ENCODE results near the gene CFAP298. TPM values are rescaled to one million over a fixed set of nuclear protein-coding genes. Genes with fewer than 3 reads are reported as not detected.
"Not testable (repeated sequence)": the region's sequence is repeated elsewhere in the genome, so short reads cannot be mapped to it uniquely, and the experiment has no call there.

CFAP298 gene
- total RNA-seq, 2 experiments from 2014 or later, result 40.1 to 40.4 TPM

DNA sequence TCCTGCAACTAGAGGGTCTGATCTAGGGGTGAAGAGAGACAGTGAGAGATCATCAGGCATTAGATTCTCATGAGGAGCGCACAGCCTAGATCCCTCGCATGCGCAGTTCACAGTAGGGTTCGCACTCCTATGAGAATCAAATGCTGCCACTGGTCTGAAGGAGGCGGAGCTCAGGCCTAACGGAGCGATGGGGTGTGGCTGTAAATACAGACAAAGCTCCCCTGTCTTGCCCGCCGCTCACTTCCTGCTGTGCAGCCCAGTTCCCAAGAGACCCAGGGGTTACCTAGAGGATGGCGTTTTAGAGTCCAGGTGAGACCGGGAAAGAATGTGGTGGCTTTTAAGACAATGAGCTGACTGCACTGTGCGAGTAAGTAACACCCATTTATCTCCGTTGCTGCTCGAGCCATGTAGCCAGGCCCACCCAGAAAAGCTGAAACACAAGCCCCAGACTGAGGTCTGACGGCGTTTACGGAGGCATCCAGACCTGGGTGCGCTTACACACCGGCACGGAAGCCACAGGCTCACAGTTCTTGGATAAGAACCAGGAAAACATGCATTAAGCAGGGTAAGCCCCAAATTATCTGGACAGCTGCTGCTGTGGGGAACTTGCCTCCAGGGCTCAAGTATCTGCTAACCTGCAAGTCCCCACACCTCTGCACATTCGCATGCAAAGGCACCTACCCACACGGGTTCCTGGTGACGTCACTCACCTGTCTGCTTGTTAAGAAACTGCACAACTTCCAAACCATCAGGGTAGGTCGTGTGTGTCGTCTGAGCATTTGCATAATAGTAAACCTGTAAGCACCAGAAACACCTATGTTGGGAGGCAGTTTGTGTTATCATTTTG, 39.4 kb downstream of the CFAP298 start:
- H3K27me3 Mint-ChIP-seq, result no peaks in the 10 kb centered on the region
- H3K27ac Mint-ChIP-seq, result no peak overlapping the region
- CTCF ChIA-PET, result interaction anchor here (0.6 to 1.0 kb wide), 2 partner anchors 28 to 169 kb away, joined by 3 to 4 read pairs; no protein-coding TSS in a partner anchor
- no peaks in the 10 kb centered on the region for H3K36me3 Mint-ChIP-seq
- no peak overlapping the region for H3K4me3 Mint-ChIP-seq
- ATAC-seq, result no peak
- peaks cover 26% of the 10 kb centered on the region for H3K4me1 Mint-ChIP-seq
- no peaks in the 10 kb centered on the region for H3K9me3 Mint-ChIP-seq (ENCODE audit: low read depth)
- no peak for DNase-seq

DNA sequence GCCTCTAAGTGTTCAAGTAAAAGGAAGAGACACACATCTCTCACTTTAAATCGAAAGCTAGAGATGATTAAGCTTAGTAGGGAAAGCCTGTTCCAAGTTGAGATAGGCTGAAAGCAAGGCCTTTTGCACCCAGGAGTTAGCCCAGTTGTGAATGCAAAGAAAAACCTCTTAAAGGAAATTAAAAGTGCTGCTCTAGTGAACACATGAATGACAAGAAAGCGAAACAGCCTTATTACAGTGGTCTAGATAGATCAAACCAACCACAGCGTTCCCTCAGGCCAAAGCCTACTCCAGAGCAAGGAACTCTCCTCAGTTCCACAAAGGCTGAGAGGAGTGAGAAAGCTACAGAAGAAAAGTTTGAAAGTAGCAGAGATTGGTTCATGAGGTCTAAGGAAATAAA, 41.7 kb downstream of the CFAP298 start:
- Mint-ChIP-seq H3K4me3 (peak overlapping the region; percentile 85), H3K9me3 (ENCODE audit: low read depth) (no peaks in the 10 kb centered on the region), H3K27me3 (peaks cover under 1% of the 10 kb centered on the region), H3K27ac (peak overlapping the region; percentile 86), H3K36me3 (peaks cover 11% of the 10 kb centered on the region), H3K4me1 (peaks cover 22% of the 10 kb centered on the region)
- ATAC-seq (peak; percentile 3), DNase-seq (no peak)
- CTCF ChIA-PET, result interaction anchor here (0.7 to 3.4 kb wide), 10 partner anchors 18 to 227 kb away, joined by 3 to 66 read pairs (median 6); partner anchors contain the start of gene EVA1C

DNA sequence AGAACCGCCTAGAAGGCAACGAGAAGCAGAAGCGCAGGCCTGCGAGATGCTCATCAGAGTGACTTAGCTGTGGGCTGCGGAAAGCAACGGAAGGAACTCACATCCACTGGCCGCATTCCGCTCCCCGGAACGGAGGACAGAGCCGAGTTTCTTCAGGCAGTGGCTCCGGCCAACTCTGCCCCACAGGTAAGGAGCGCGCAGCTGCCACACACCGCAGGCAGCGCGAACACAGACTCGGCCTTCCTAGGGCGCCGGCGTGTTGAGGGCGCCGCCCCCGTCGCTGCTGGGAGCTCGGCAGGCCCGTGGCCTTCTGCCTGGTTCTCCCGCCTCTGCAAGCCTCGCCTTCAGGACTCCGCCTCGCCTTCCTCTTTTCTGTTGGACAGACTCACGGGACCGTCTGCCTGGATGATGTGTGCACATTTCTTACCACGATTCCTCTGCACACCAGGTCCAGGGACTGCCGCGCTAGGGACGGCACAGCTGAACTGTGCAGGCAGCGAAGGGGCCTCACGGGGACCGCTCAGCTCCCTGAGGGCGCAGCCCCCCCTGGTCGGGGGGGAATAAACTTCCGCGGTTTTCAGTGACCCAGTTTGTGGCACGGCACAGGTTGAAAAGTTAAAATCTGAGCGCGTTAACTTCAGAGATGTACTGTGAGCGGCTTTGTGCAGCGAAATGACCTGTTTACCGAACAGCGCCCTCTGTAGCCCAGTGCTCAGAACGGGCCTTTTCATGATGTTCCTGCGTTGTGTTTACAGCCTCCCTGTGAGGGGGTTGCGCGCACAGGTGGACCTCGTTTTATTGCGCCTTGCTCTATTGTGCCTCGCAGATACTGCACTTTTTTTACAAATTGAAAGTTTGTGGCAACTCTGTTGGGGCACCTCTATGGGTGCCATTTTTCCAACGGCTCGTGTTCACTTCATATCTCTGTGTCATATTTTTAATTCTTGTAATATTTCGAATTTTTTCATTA, 42.6 kb downstream of the CFAP298 start:
- Mint-ChIP-seq H3K4me1 (peaks cover 22% of the 10 kb centered on the region), H3K27me3 (peaks cover 2% of the 10 kb centered on the region), H3K27ac (peak overlapping the region; percentile 86), H3K9me3 (ENCODE audit: low read depth) (peaks cover 6% of the 10 kb centered on the region), H3K36me3 (peaks cover 20% of the 10 kb centered on the region), H3K4me3 (peak overlapping the region; percentile 85)
- ATAC-seq (peak; percentile 94), DNase-seq (peak; percentile 90)
- CTCF ChIA-PET, result interaction anchor here (0.6 to 3.4 kb wide), 20 partner anchors 9 to 245 kb away, joined by 3 to 66 read pairs (median 4); partner anchors contain the start of genes CFAP298, EVA1C and URB1

DNA sequence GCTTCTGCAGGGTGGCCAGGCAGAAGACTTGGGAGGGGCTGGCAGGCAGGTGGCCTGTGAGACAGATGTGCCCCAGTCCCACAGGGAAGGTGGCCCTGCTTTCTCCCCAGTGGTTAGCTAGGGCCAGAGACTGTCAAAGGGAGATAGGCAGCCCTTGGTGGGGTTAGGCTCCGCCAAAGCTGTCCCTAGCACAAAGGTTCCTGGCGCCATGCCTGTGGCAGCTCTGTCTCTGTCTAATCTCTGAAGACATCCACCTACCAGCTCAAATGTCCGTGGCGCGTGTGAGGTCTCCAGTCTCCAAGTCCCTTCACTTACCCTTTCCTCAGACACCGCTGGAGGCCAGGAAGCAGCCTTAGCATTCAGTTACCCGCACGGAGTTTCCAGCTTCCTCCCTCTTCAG, 44.6 kb downstream of the CFAP298 start:
- CTCF ChIA-PET, result interaction anchor here (1.0 to 3.4 kb wide), 3 partner anchors 10 to 164 kb away, joined by 3 to 66 read pairs (median 4); no protein-coding TSS in a partner anchor
- Mint-ChIP-seq H3K4me1 (peaks cover 24% of the 10 kb centered on the region), H3K9me3 (ENCODE audit: low read depth) (peaks cover 9% of the 10 kb centered on the region), H3K36me3 (peaks cover 26% of the 10 kb centered on the region), H3K27ac (no peak overlapping the region), H3K27me3 (peaks cover 2% of the 10 kb centered on the region), H3K4me3 (no peak overlapping the region)
- ATAC-seq (no peak), DNase-seq (no peak)

DNA sequence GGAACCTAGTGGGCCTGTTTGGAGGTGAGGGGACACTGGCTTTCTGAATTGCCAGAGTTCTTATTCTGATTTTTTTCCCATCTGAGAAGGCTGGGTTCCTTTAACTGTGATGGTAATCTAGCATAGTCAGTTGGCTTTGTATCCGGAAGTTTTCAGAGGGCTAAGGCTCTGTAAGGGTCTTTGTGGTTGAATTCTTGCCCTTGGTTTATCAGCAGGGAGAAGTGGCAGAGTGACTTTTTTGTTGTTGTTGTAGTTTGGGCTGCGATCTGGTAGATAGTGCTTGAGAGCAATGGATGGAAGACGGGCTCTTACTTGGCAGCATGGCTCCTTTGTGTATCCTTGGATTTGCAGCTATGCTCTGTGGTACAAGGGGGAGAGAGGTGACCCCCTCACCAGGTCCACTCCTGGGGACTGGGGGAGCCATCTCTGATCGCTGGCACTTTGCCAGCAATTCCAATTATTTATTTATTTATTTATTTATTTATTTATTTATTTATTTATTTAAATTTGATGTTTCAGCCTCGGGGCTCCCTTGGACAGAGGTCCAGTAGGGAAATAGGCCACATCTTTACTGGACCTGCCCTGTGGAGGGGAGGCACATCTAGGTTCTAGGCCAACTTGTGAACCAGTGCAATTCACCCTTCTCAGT, 45.3 kb downstream of the CFAP298 start:
- no peak overlapping the region for H3K27ac Mint-ChIP-seq
- no peak for ATAC-seq
- H3K27me3 Mint-ChIP-seq, result peaks cover 2% of the 10 kb centered on the region
- no peak overlapping the region for H3K4me3 Mint-ChIP-seq
- CTCF ChIA-PET, result interaction anchor here (1.2 kb wide), 1 partner anchor 11 kb away, joined by 4 read pairs; no protein-coding TSS in a partner anchor
- H3K36me3 Mint-ChIP-seq, result peaks cover 26% of the 10 kb centered on the region
- no peak for DNase-seq
- peaks cover 9% of the 10 kb centered on the region for H3K9me3 Mint-ChIP-seq (ENCODE audit: low read depth)
- H3K4me1 Mint-ChIP-seq, result peaks cover 26% of the 10 kb centered on the region

DNA sequence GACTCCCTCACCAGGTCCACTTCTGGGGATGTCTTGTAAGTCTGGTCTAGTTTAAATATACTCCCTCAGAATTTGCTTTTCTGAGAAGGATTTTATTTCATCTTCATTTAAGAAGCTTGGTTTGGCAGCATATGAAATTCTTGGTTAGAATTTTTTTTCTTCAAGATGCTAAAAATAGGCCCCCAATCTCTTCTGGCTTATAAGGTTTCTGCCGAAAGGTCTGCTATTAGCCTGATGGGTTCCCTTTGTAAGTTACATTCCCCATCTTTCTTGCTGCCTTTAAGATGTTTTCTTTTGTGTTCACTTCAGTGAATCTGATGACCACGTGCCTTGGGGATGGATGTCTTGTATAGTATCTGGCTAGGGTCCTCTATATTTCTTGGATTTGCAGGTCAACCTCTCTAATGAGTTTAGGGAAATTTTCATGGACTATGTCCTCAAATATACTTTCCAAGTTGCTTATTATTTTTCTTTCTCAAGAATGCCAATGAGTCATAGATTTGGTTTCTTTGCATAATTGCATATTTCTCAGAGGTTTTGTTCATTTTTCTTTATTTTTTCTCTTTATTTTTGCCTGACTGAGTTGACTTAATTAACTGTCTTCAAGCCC, 46.2 kb downstream of the CFAP298 start:
- DNase-seq (no peak), ATAC-seq (no peak)
- H3K9me3 Mint-ChIP-seq (ENCODE audit: low read depth), result peaks cover 9% of the 10 kb centered on the region
- peaks cover 2% of the 10 kb centered on the region for H3K27me3 Mint-ChIP-seq
- no peak overlapping the region for H3K27ac Mint-ChIP-seq
- peaks cover 24% of the 10 kb centered on the region for H3K4me1 Mint-ChIP-seq
- no peak overlapping the region for H3K4me3 Mint-ChIP-seq
- CTCF ChIA-PET, result no interaction called here
- H3K36me3 Mint-ChIP-seq, result peaks cover 26% of the 10 kb centered on the region

DNA sequence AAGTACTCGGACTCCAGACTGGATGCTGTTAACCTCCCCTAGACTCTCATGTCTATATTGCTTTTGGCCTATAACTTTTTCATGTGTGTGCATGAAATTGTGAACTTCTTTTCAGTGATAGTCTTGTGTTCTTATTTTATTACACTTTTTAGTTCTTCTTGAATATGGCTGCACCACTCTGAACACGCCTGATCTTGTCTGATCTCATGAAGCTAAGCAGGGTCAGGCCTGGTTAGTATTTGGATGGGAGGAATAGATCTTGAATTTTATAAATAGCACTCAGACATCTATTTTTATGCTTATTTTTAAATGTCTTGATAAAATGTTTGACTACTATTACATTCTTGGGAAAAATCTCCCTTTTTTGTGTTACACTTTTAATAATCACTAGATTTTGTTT, 49.3 kb downstream of the CFAP298 start:
- Mint-ChIP-seq H3K4me3 (no peak overlapping the region), H3K27me3 (peaks cover 2% of the 10 kb centered on the region), H3K27ac (no peak overlapping the region), H3K4me1 (peaks cover 4% of the 10 kb centered on the region), H3K9me3 (ENCODE audit: low read depth) (peaks cover 9% of the 10 kb centered on the region), H3K36me3 (peaks cover 26% of the 10 kb centered on the region)
- no peak for ATAC-seq
- CTCF ChIA-PET, result interaction anchor here (2.6 kb wide), 1 partner anchor 160 kb away, joined by 12 read pairs; no protein-coding TSS in a partner anchor
- DNase-seq, result no peak

DNA sequence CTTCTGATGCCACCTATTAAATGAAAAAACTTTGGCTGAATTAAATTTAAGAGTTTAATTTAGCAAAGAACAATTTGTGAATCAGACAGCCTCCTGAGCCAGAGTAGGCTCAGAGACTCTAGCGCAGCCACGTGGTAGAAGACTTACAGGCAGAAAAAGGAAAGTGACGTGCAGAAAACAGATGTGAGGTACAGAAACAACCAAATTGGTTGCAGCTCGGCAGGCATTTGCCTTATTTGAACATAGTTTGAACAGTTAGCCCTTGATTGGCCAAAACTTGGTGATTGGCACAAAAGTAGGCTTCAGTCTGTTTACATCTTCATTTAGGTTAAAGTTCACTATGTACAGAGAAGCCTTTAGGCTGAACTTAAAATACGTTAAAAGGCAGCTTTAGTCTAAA, 49.8 kb downstream of the CFAP298 start:
- peaks cover 9% of the 10 kb centered on the region for H3K9me3 Mint-ChIP-seq (ENCODE audit: low read depth)
- H3K36me3 Mint-ChIP-seq, result peaks cover 26% of the 10 kb centered on the region
- H3K27me3 Mint-ChIP-seq, result peaks cover 2% of the 10 kb centered on the region
- H3K4me1 Mint-ChIP-seq, result peaks cover 4% of the 10 kb centered on the region
- CTCF ChIA-PET, result interaction anchor here (0.7 to 2.6 kb wide), 2 partner anchors 56 to 159 kb away, joined by 3 to 12 read pairs; no protein-coding TSS in a partner anchor
- H3K4me3 Mint-ChIP-seq, result no peak overlapping the region
- H3K27ac Mint-ChIP-seq, result no peak overlapping the region
- no peak for ATAC-seq
- DNase-seq, result no peak

DNA sequence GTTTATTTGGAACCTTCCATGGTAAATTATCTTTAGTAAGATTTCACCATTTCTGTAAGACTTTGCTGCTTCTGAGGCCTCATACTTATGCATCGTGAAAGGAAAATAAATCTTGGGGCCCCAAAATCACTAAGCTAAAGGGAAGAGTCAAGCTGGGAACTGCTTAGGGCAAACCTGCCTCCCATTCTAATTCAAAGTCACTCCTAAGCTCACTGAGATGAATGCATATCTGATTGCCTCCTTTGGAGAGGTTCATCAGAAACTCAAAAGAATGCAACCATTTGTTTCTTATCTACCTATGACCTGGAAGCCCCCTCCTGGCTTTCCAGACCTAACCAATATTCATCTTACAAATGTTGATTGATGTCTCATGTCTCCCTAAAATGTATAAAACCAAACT, 50.7 kb downstream of the CFAP298 start:
- ATAC-seq; H3K4me3 Mint-ChIP-seq; H3K27ac Mint-ChIP-seq; H3K27me3 Mint-ChIP-seq; H3K4me1 Mint-ChIP-seq; DNase-seq; H3K9me3 Mint-ChIP-seq (ENCODE audit: low read depth): not testable (repeated sequence)
- CTCF ChIA-PET, result interaction anchor here (0.8 to 2.2 kb wide), 3 partner anchors 8 to 161 kb away, joined by 3 to 10 read pairs (median 6); no protein-coding TSS in a partner anchor
- H3K36me3 Mint-ChIP-seq, result peaks cover 23% of the 10 kb centered on the region

DNA sequence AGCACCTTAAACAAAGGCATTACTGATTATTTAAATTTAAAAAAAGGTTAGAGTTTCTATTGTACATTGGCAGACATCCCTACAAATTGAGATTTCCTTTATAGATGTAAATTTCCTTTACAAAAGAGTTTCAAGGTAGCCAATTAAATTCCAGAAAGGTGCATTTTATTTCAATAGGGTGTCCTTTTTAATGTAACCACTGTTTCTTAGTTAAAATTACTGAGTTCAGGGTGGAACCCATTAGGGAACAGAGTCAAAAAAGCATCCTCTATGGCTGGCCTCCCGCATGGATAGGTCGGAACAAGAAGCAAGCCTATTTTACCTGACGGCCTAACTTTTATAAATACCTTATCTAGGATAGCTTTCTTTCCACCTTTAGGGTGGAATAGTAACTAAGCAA, 51.3 kb downstream of the CFAP298 start:
- DNase-seq, result no peak
- no peak for ATAC-seq
- H3K4me1 Mint-ChIP-seq, result peaks cover 6% of the 10 kb centered on the region
- no peak overlapping the region for H3K4me3 Mint-ChIP-seq
- H3K9me3 Mint-ChIP-seq (ENCODE audit: low read depth), result peaks cover 9% of the 10 kb centered on the region
- CTCF ChIA-PET, result interaction anchor here (1.8 to 2.2 kb wide), 2 partner anchors 8 to 40 kb away, joined by 6 to 10 read pairs; no protein-coding TSS in a partner anchor
- peaks cover 2% of the 10 kb centered on the region for H3K27me3 Mint-ChIP-seq
- H3K27ac Mint-ChIP-seq, result no peak overlapping the region
- H3K36me3 Mint-ChIP-seq, result peaks cover 18% of the 10 kb centered on the region

DNA sequence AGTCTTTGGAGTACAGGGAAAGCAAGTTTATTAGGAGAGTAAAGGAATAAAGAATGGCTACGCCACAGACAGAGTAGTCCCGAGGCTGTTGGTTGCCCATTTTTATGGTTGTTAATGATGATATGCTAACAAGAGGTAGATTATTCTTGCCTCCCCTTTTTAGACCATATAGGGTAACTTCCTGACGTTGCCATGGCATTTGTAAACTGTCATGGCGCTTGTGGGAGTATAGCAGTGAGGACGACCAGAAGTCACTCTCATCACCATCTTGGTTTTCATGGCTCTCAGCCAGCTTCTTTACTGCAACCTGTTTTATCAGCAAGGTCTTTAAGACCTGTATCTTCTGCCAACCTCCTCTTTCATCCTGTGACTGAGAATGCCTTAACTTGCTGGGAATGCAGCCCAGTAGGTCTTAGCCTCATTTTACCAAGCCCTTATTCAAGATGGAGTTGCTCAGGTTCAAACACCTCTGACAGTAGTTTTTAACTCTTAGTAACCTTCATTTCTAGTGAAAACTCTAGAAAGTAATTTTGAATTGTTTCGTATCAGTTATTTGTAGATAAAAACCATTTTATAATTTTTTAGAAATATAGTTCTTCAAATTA, 53.1 kb downstream of the CFAP298 start:
- CTCF ChIA-PET, result interaction anchor here (2.2 kb wide), 1 partner anchor 10 kb away, joined by 10 read pairs; no protein-coding TSS in a partner anchor
- H3K9me3 Mint-ChIP-seq (ENCODE audit: low read depth), result peaks cover 2% of the 10 kb centered on the region
- no peaks in the 10 kb centered on the region for H3K27me3 Mint-ChIP-seq
- H3K4me3 Mint-ChIP-seq, result no peak overlapping the region
- DNase-seq (no peak), ATAC-seq (no peak)
- H3K36me3 Mint-ChIP-seq, result peaks cover 4% of the 10 kb centered on the region
- H3K27ac Mint-ChIP-seq, result no peak overlapping the region
- peaks cover 6% of the 10 kb centered on the region for H3K4me1 Mint-ChIP-seq

DNA sequence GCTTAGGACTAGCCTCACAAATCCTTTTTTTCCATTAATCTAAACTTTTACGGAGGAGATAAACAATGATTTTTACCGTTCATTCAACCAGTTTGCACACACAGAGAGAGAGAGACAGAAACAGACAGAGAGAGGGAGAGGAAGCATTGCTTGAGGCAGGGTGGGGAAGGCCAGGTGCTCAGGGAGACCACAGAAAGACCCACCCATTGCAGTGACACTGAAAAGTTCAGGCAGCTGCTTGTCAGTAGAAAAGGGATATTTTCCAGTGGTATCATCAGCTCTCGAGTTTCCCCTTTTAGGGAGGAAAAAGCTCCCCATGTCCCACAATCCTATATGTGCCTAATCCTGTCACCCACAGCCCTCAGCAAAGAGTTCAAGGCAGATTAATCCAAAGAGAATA, 54.1 kb downstream of the CFAP298 start:
- no peak for DNase-seq
- Mint-ChIP-seq H3K4me1 (peaks cover 6% of the 10 kb centered on the region), H3K9me3 (ENCODE audit: low read depth) (no peaks in the 10 kb centered on the region), H3K27ac (no peak overlapping the region), H3K27me3 (no peaks in the 10 kb centered on the region), H3K4me3 (no peak overlapping the region), H3K36me3 (peaks cover 1% of the 10 kb centered on the region)
- CTCF ChIA-PET, result no interaction called here
- no peak for ATAC-seq
